Right atrium auricular region (tissue), 2 donors: ENCODE data around the gene UNKL. TPM values are rescaled to one million over a fixed set of nuclear protein-coding genes. Genes with fewer than 3 reads are reported as not detected.

Experiments
- DNase-seq: peaks from one replicate; pipeline ENCODE4 v3.0.0-alpha.2; 2019; ENCODE audit warnings: low spot score
- H3K27ac ChIP-seq, 2 donors: fragments of 200-600 bp; sonication (generic); 1 replicate in 1 of 2; 2 replicates in 1 of 2; pipeline ENCODE4 v1.5.1; 2016 to 2019
- H3K27me3 ChIP-seq, 2 donors: fragments of 200-600 bp; sonication (generic); one replicate each; pipeline versions ENCODE4 v1.5.1 to v1.6.0; 2017 to 2019
- H3K36me3 ChIP-seq: fragments of 200-600 bp; sonication (generic); one replicate; pipeline ENCODE4 v1.5.1; 2016
- H3K4me1 ChIP-seq, 2 donors: fragments of 200-600 bp; sonication (generic); one replicate each; pipeline versions ENCODE4 v1.5.1 to v1.6.0; 2017 to 2019
- H3K4me3 ChIP-seq, 2 donors: fragments of 200-600 bp; sonication (generic); 1 replicate in 1 of 2; 2 replicates in 1 of 2; pipeline ENCODE4 v1.5.1; 2017 to 2019; ENCODE audit warnings: mild to moderate bottlenecking in 1 of 2, moderate library complexity in 1 of 2
- H3K9me3 ChIP-seq, 2 donors: fragments of 200-600 bp; sonication (generic); one replicate each; pipeline ENCODE4 v1.5.1; 2019
- CTCF ChIP-seq, 2 donors: fragments of 200-600 bp; sonication (generic); IDR thresholded peaks; one replicate each; pipeline ENCODE4 v1.5.1; 2019; ENCODE audit warnings: antibody characterized with exemption in 2 of 2
- total RNA-seq, 2 donors: library from RNA; depleted of rRNA; stranded (reverse); fragments of >200 nt; gene quantifications; one replicate each; pipeline ENCODE4 v1.1.0, GENCODE V29; 2016

UNKL gene
- total RNA-seq, 2 donors from 2014 or later: 11.0 to 17.6 TPM

GRCh38 chr16:1326946-1327618 lies 87.4 kb downstream of the UNKL start:
- Histone ChIP-seq H3K4me1 (peaks cover 0 to 17% of the 10 kb centered on the region in 2 donors), H3K4me3 (no peak overlapping the region), H3K36me3 (peaks cover 22% of the 10 kb centered on the region), H3K27ac (no peak overlapping the region), H3K9me3 (peaks cover 0 to 5% of the 10 kb centered on the region in 2 donors), H3K27me3 (no peaks in the 10 kb centered on the region)
- DNase-seq: no peak
- no peak for TF ChIP-seq CTCF (IDR thresholded peaks at IDR 0.05)

- Histone ChIP-seq H3K4me3 (no peak overlapping the region), H3K9me3 (peaks cover 0 to 5% of the 10 kb centered on the region in 2 donors), H3K4me1 (peaks cover 0 to 10% of the 10 kb centered on the region in 2 donors), H3K27ac (no peak overlapping the region), H3K27me3 (no peaks in the 10 kb centered on the region), H3K36me3 (peaks cover 25% of the 10 kb centered on the region)
- TF ChIP-seq CTCF (IDR thresholded peaks at IDR 0.05): no peak
- no peak for DNase-seq
These were observed 88.1 kb downstream of the UNKL start for GRCh38 chr16:1326391-1326790.

GRCh38 chr16:1325673-1326371 lies 88.7 kb downstream of the UNKL start:
- H3K4me1 ChIP-seq: peaks cover 0 to 4% of the 10 kb centered on the region in 2 donors
- H3K4me3 ChIP-seq: no peak overlapping the region
- peaks cover 30% of the 10 kb centered on the region for H3K36me3 ChIP-seq
- H3K27me3 ChIP-seq: no peaks in the 10 kb centered on the region
- peaks cover 0 to 5% of the 10 kb centered on the region in 2 donors for H3K9me3 ChIP-seq
- TF ChIP-seq CTCF (IDR thresholded peaks at IDR 0.05): no peak
- no peak for DNase-seq
- no peak overlapping the region for H3K27ac ChIP-seq

- Histone ChIP-seq H3K36me3 (peaks cover 36% of the 10 kb centered on the region), H3K27me3 (no peaks in the 10 kb centered on the region), H3K9me3 (peaks cover 0 to under 1% of the 10 kb centered on the region in 2 donors), H3K27ac (no peak overlapping the region), H3K4me3 (no peak overlapping the region), H3K4me1 (peaks cover 0 to 4% of the 10 kb centered on the region in 2 donors)
- TF ChIP-seq CTCF (IDR thresholded peaks at IDR 0.05): no peak
- no peak for DNase-seq
These were observed 89.2 kb downstream of the UNKL start for GRCh38 chr16:1325261-1325660.

GRCh38 chr16:1324286-1324826 lies 90.1 kb downstream of the UNKL start:
- H3K9me3 ChIP-seq: no peaks in the 10 kb centered on the region
- H3K4me3 ChIP-seq: no peak overlapping the region
- H3K4me1 ChIP-seq: peaks cover 0 to 4% of the 10 kb centered on the region in 2 donors
- no peaks in the 10 kb centered on the region for H3K27me3 ChIP-seq
- peaks cover 45% of the 10 kb centered on the region for H3K36me3 ChIP-seq
- DNase-seq: no peak
- TF ChIP-seq CTCF (IDR thresholded peaks at IDR 0.05): no peak
- H3K27ac ChIP-seq: no peak overlapping the region
